ENCODE results near the gene ZNF3. TPM values are rescaled to one million over a fixed set of nuclear protein-coding genes. Genes with fewer than 3 reads are reported as not detected.

ZNF3 gene
- total RNA-seq, 1 donor: 24.3 TPM

GRCh38 chr7:100100420-100101015 is 19.0 kb upstream of the ZNF3 start:
- TF ChIP-seq CTCF (IDR thresholded peaks at IDR 0.05; ENCODE audit: insufficient read depth, low read length): no peak
- peak overlapping the region; percentile 73 for H3K4me3 ChIP-seq (ENCODE audit: low read depth, low read length)
- peak; percentile 97 for DNase-seq (ENCODE audit: low read depth)

- H3K4me3 ChIP-seq (ENCODE audit: low read depth, low read length): peak overlapping the region; percentile 73
- no peak for TF ChIP-seq CTCF (IDR thresholded peaks at IDR 0.05; ENCODE audit: insufficient read depth, low read length)
- DNase-seq (ENCODE audit: low read depth): no peak
Measured at GRCh38 chr7:100099452-100099851, 17.9 kb upstream of the ZNF3 start.

- no peak overlapping the region for H3K4me3 ChIP-seq (ENCODE audit: low read depth, low read length)
Measured at GRCh38 chr7:100098913-100099312, 17.4 kb upstream of the ZNF3 start.

GRCh38 chr7:100095704-100096103 is 14.2 kb upstream of the ZNF3 start:
- no peak for TF ChIP-seq CTCF (IDR thresholded peaks at IDR 0.05; ENCODE audit: insufficient read depth, low read length)
- DNase-seq (ENCODE audit: low read depth): no peak
- H3K4me3 ChIP-seq (ENCODE audit: low read depth, low read length): no peak overlapping the region

More at GRCh38 chr7:100098913-100099312, 17.4 kb upstream of the ZNF3 start:
- no peak for DNase-seq (ENCODE audit: low read depth)
- TF ChIP-seq CTCF (IDR thresholded peaks at IDR 0.05; ENCODE audit: insufficient read depth, low read length): no peak

- no peak for TF ChIP-seq CTCF (IDR thresholded peaks at IDR 0.05; ENCODE audit: insufficient read depth, low read length)
- DNase-seq (ENCODE audit: low read depth): no peak
- no peak overlapping the region for H3K4me3 ChIP-seq (ENCODE audit: low read depth, low read length)
Measured at GRCh38 chr7:100095289-100095688, 13.8 kb upstream of the ZNF3 start.

GRCh38 chr7:100093925-100094486 is 12.5 kb upstream of the ZNF3 start:
- H3K4me3 ChIP-seq (ENCODE audit: low read depth, low read length): no peak overlapping the region
- no peak for DNase-seq (ENCODE audit: low read depth)
- TF ChIP-seq CTCF (IDR thresholded peaks at IDR 0.05; ENCODE audit: insufficient read depth, low read length): no peak

- TF ChIP-seq CTCF (IDR thresholded peaks at IDR 0.05; ENCODE audit: insufficient read depth, low read length): no peak
- no peak for DNase-seq (ENCODE audit: low read depth)
- no peak overlapping the region for H3K4me3 ChIP-seq (ENCODE audit: low read depth, low read length)
Measured at GRCh38 chr7:100093498-100093897, 12.0 kb upstream of the ZNF3 start.

Data from fibroblast of the aortic adventitia (primary cell).